K562 (cell line): ENCODE measurements around the gene EIF4G1. TPM values are rescaled to one million over a fixed set of nuclear protein-coding genes. Genes with fewer than 3 reads are reported as not detected.

Experiments
- CXXC5 ChIP-seq: fragments of 250-450 bp; sonication (Bioruptor Pico); IDR thresholded peaks from 2 replicates; pipeline ENCODE4 v1.8.0; 2022; ENCODE audit warnings: inconsistent platforms, mild to moderate bottlenecking, moderate library complexity
- HNRNPL ChIP-seq: fragments of 200-400 bp; formaldehyde crosslinking; IDR thresholded peaks from 2 replicates; pipeline ENCODE4 v1.6.1; 2017; ENCODE audit warnings: low read depth, mild to moderate bottlenecking, low read length
- KDM2B ChIP-seq: fragments of 250-450 bp; sonication (Bioruptor Pico); IDR thresholded peaks from 2 replicates; pipeline ENCODE4 v1.8.0; 2021; ENCODE audit warnings: mild to moderate bottlenecking, moderate library complexity
- KLF1 ChIP-seq: fragments of 450-650 bp; IDR thresholded peaks from 2 replicates; pipeline ENCODE4 v1.6.1; 2016; ENCODE audit warnings: missing genetic modification characterization, missing compliant biosample characterization
- NRF1 ChIP-seq, 2 experiments: fragments of 450-650 bp; IDR thresholded peaks in 1 of 2; conservative IDR thresholded peaks in 1 of 2; 2 replicates each; pipeline ENCODE4 v1.6.1; 2014; ENCODE audit warnings: mild to moderate bottlenecking in 2 of 2
- PHF8 ChIP-seq: fragments of 200-600 bp; sonication (generic); IDR thresholded peaks from 2 replicates; pipeline ENCODE4 v1.6.1; 2012; ENCODE audit warnings: mixed run types, mild to moderate bottlenecking, inconsistent platforms, low read length, moderate library complexity, borderline replicate concordance
- REST ChIP-seq, 2 experiments: fragments of 450-650 bp; formaldehyde crosslinking in 1 of 2; IDR thresholded peaks; 2 replicates each; pipeline versions ENCODE4 v1.4.0 to v1.6.1; 2014 to 2020; ENCODE audit warnings: mild to moderate bottlenecking in 2 of 2, borderline replicate concordance in 1 of 2, low read depth in 1 of 2
- SAP30 ChIP-seq: fragments of 200-600 bp; sonication (generic); IDR thresholded peaks from 2 replicates; pipeline ENCODE4 v1.6.1; 2012; ENCODE audit warnings: borderline replicate concordance, low read depth, mild to moderate bottlenecking, moderate library complexity, low read length, control low read depth, inconsistent platforms; ENCODE audit not compliant: insufficient read depth, poor library complexity, severe bottlenecking
- SIN3B ChIP-seq: fragments of 450-650 bp; IDR thresholded peaks from 2 replicates; pipeline ENCODE4 v1.6.1; 2017; ENCODE audit warnings: low read depth, mild to moderate bottlenecking, moderate library complexity
- TBP ChIP-seq: optimal IDR thresholded peaks from 2 replicates; pipeline ENCODE3; 2011; ENCODE audit warnings: low read depth, low read length, improper control_type of control experiment
- VEZF1 ChIP-seq: fragments of 200-800 bp; sonication (Bioruptor generic); IDR thresholded peaks from 2 replicates; pipeline ENCODE4 v1.6.1; 2017; ENCODE audit warnings: missing genetic modification characterization, missing compliant biosample characterization
- ZKSCAN8 ChIP-seq: fragments of 200-800 bp; sonication (Bioruptor generic); IDR thresholded peaks from 2 replicates; pipeline ENCODE4 v1.6.1; 2016; ENCODE audit warnings: missing genetic modification characterization, missing compliant biosample characterization
- polyA plus RNA-seq, 8 experiments: library from polyadenylated mRNA; depleted of rRNA in 4 of 8; stranded (reverse) in 5 of 8; unstranded in 3 of 8; fragments of >200 nt; fragmentation: Nextera tagmentation in 2 of 8; fragmentation: Illumina TruSeq in 1 of 8; extraction: Ambion mirVana in 2 of 8; extraction: Trizol in 1 of 8; gene quantifications; 2 replicates each; pipeline versions ENCODE4 v1.2.1 to v1.2.3, GENCODE V29; 2011 to 2014; ENCODE audit warnings: inconsistent platforms in 1 of 8, missing spikeins in 1 of 8
- total RNA-seq, 7 experiments: library from RNA; depleted of rRNA in 6 of 7; stranded (reverse); fragments of >200 nt in 6 of 7; fragmentation: Illumina TruSeq in 2 of 7; extraction: Trizol in 2 of 7; gene quantifications; 2 replicates each; pipeline versions ENCODE4 v1.2.1 to v1.2.3, GENCODE V29; 2011 to 2021; ENCODE audit warnings: low replicate concordance in 1 of 7

Gene EIF4G1
- total and polyA plus RNA-seq, 9 of the 15 experiments (the other 6 are each of a cell fraction or from before 2014, with no cell fraction given), result 4.6 to 505 (median 155) TPM

- TF ChIP-seq REST (IDR thresholded peaks at IDR 0.05; ENCODE audit: borderline replicate concordance), result no peak
- TF ChIP-seq REST (CRISPR knock-in tag; IDR thresholded peaks at IDR 0.05; ENCODE audit: low read depth), result peak; percentile 26; the same call in 1 of the 2 replicates
- peak; percentile 35 for TF ChIP-seq SAP30
- TF ChIP-seq KDM2B (CRISPR knock-in tag), result no peak
- peak; percentile 85 for TF ChIP-seq HNRNPL
- TF ChIP-seq TBP, result peak; percentile 47
- peak; percentile 60 to 76; a peak in 2 of 4 replicates for TF ChIP-seq NRF1 (conservative IDR thresholded peaks at IDR 0.05 in 1 of 2, IDR thresholded peaks at IDR 0.05 in 1 of 2)
- peak; percentile 71; the same call in 1 of the 2 replicates for TF ChIP-seq PHF8
- peak; percentile 69 for TF ChIP-seq CXXC5 (CRISPR knock-in tag)
- peak; percentile 34; the same call in 1 of the 2 replicates for TF ChIP-seq SIN3B
- TF ChIP-seq ZKSCAN8 (CRISPR knock-in tag), result no peak
- no peak for TF ChIP-seq KLF1
- TF ChIP-seq VEZF1, result peak; percentile 47
These were observed 47.1 kb downstream of the EIF4G1 start, which contains the start of the genes CLCN2 and POLR2H (continued) for GRCh38 chr3:184361532-184361931.
